Stimulated activated CD8-positive, alpha-beta memory T cell treated with anti-CD3 and anti-CD28 coated beads, Interleukin-2, amount 100 ng/mL, for 1 hour (primary cell): ENCODE results near the gene MRPL12.

Experiments used
- DNase-seq, 2 donors: peaks; one replicate each; pipeline ENCODE4 v3.0.0-alpha.2; 2020; ENCODE audit warnings: low read depth in 2 of 2

MRPL12 gene

DNA sequence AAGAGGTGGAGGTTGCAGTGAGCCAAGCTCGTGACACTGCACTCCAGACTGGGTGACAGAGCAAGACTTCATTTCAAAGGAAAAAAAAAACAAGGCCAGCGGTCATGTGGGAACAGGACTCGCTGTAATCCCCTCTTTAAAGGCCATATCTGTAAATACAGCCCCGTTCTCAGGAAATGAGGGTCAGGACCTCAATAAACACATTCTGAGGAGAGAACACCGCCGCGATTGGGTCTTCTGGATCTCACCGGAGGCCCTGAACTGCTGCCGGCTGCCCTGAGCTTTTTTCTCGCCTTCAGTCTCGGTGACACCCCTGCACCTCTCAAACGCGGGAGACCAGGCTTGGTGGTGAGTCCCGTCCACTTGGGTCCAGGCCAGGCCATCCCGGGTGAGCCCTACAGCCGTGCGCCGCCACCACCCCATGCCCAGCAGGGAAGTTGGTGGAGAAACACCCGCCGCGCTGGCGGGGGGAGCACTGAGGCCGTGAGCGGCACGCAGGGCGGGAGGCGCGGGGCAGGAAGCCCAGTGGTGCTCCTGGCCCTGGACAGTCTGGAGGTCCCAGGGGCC, 37.3 kb downstream of the MRPL12 start:
- no peak for DNase-seq

DNA sequence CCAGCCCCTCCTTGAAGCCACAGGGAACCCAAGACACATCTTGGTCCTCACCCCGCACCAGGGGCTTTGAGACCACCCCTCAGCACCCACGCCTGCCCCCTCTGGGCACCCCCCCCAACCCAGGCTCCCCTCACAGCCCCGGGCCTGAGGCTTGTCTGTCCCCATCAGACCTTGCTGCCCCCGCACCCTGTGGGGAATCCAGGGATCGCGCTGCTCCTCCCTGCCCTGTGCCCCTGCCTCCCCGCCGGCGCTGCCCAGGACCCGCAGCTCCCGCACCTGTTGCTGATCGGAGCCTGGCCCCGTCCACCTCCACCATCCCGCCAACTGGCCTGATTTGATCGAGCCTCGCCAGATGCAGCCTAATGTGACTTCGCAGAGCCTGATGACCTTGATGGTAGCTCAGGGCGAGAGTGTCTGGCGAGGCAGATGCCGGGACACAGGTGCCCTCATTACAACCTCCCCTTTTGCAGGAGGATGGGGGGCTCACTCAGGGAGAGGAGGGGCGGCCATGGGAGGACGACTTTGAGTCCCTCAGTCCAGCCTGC, 38.0 kb downstream of the MRPL12 start:
- no peak for DNase-seq

DNA sequence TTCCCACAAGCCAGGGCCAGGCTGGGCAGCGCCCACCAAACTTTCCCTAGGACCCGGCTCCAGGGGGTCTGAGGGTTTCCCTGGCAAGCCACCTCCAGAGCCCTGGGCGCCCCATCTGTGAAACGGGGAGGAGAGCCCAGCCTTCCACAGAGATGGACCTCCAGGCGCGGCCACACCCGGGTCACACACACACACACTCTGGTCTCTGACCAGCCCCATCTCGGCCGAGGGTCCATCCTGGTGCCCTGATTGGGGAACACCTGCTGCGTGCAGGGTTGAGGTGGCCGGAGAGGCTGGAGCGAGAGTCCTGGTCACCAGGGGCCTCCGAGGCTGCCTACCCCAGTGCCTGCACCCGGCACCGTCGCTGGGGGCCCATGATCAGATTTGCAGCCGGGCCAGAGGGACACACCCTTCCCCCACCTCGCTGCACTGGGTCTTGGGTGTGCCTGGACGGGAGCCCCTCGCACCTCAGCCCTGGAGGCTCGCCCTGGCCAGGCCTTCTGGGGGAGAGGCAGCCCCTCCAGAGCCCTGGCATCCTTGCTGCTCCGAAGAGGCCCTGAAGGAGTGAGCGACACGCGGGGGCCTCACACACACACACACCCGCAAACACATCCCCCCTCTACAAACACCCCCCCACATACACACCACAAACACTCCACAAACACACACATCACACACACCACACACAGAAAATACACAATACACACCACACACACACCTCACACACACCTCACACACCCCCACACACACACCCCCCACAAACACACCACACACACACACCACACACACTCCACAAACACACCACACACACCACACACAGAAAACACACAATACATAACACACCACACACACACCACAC, 38.7 kb downstream of the MRPL12 start:
- DNase-seq = no peak
